B cell (primary cell): ENCODE results near the gene ACVR1. TPM values are rescaled to one million over a fixed set of nuclear protein-coding genes. Genes with fewer than 3 reads are reported as not detected.

Experiments
- ATAC-seq: fragments of 200-7000 bp; cut with Tn5 transposase; one replicate; pipeline ENCODE4 v1.10.0; 2021; ENCODE audit warnings: low read depth, mild to moderate bottlenecking, moderate number of reproducible peaks, moderate library complexity
- CTCF ChIA-PET: fragments of 350-600 bp; sonication (Branson Sonifier 250); formaldehyde crosslinking; loops from one replicate; lab custom pipeline; 2021; ENCODE audit warnings: antibody characterized with exemption, inconsistent platforms; lab: Charles Lee
- POLR2A ChIA-PET: fragments of 350-600 bp; sonication (Branson Sonifier 250); formaldehyde crosslinking; loops from one replicate; lab custom pipeline; 2021; ENCODE audit warnings: antibody characterized with exemption; lab: Charles Lee
- DNase-seq: peaks from one replicate; pipeline ENCODE4 v3.0.0; 2013
- H2AFZ ChIP-seq: 2 replicates; pipeline ENCODE4 v1.6.1; 2012; ENCODE audit warnings: mild to moderate bottlenecking, low read depth, low read length; ENCODE audit not compliant: insufficient read depth, poor library complexity, severe bottlenecking
- H3K27ac ChIP-seq, 2 donors: 1 replicate in 1 of 2; 2 replicates in 1 of 2; pipeline ENCODE4 v1.5.1; 2012 to 2013; ENCODE audit warnings: low read length in 2 of 2, mild to moderate bottlenecking in 2 of 2, moderate library complexity in 1 of 2
- H3K27me3 ChIP-seq, 4 experiments: fragments of 200-600 bp in 1 of 4; sonication (generic) in 1 of 4; replicated peaks in 1 of 4; 1 replicate in 2 of 4; 2 replicates in 2 of 4; pipeline versions ENCODE4 v1.6.1 to v1.7.0; 2013 to 2016; ENCODE audit warnings: low read length in 3 of 4, mild to moderate bottlenecking in 2 of 4, mixed read lengths in 1 of 4, moderate library complexity in 1 of 4; ENCODE audit not compliant: insufficient read depth in 4 of 4, control insufficient read depth in 3 of 4; ENCODE audit errors: control extremely low read depth in 1 of 4
- H3K36me3 ChIP-seq, 2 experiments: replicated peaks in 1 of 2; 1 replicate in 1 of 2; 2 replicates in 1 of 2; pipeline versions ENCODE4 v1.6.1 to v1.7.1; 2013; ENCODE audit warnings: low read length in 1 of 2; ENCODE audit not compliant: insufficient read depth in 2 of 2, control insufficient read depth in 1 of 2; ENCODE audit errors: control extremely low read depth in 1 of 2, extremely low read depth in 1 of 2
- H3K4me1 ChIP-seq, 2 donors: fragments of 200-600 bp in 1 of 2; sonication (generic) in 1 of 2; 1 replicate in 1 of 2; 2 replicates in 1 of 2; pipeline versions ENCODE4 v1.5.1 to v1.6.1; 2013 to 2017; ENCODE audit warnings: low read length in 2 of 2; ENCODE audit not compliant: control insufficient read depth in 2 of 2, insufficient read depth in 2 of 2
- H3K4me2 ChIP-seq: replicated peaks from 2 replicates; pipeline ENCODE3; 2012; ENCODE audit warnings: mild to moderate bottlenecking, low read depth, low read length; ENCODE audit not compliant: poor library complexity, severe bottlenecking
- H3K4me3 ChIP-seq, 5 experiments: fragments of 200-600 bp in 1 of 5; sonication (generic) in 1 of 5; 1 replicate in 3 of 5; 2 replicates in 2 of 5; pipeline versions ENCODE4 v1.5.1 to v1.7.0; 2011 to 2016; ENCODE audit warnings: low read length in 4 of 5, mild to moderate bottlenecking in 4 of 5, low read depth in 2 of 5, control low read depth in 1 of 5, moderate library complexity in 1 of 5; ENCODE audit not compliant: insufficient read depth in 1 of 5; ENCODE audit errors: control extremely low read depth in 1 of 5, extremely low read depth in 1 of 5
- H3K79me2 ChIP-seq: fragments of 200-600 bp; sonication (generic); one replicate; pipeline ENCODE4 v1.6.0; 2016; ENCODE audit warnings: low read length; ENCODE audit not compliant: control insufficient read depth, insufficient read depth
- H3K9ac ChIP-seq: fragments of 200-600 bp; sonication (generic); 2 replicates; pipeline ENCODE4 v1.6.1; 2017; ENCODE audit warnings: mild to moderate bottlenecking, low read length, moderate library complexity
- H3K9me3 ChIP-seq, 3 donors: one replicate each; pipeline versions ENCODE4 v1.6.1 to v1.7.1; 2013; ENCODE audit warnings: low read length in 2 of 3; ENCODE audit not compliant: control insufficient read depth in 2 of 3, insufficient read depth in 1 of 3; ENCODE audit errors: control extremely low read depth in 1 of 3
- H4K20me1 ChIP-seq: 2 replicates; pipeline ENCODE4 v1.6.0; 2012; ENCODE audit warnings: mild to moderate bottlenecking, low read length; ENCODE audit not compliant: insufficient read depth, control insufficient read depth, poor library complexity, severe bottlenecking
- H3K27ac Mint-ChIP-seq: one replicate; pipeline ENCODE4 v1.8.0; 2021; ENCODE audit warnings: mixed read lengths
- H3K27me3 Mint-ChIP-seq: one replicate; pipeline ENCODE4 v1.8.0; 2021; ENCODE audit warnings: mixed read lengths
- H3K4me1 Mint-ChIP-seq: one replicate; pipeline ENCODE4 v1.8.0; 2021; ENCODE audit warnings: mixed read lengths
- H3K4me3 Mint-ChIP-seq: one replicate; pipeline ENCODE4 v1.8.0; 2021; ENCODE audit warnings: mixed read lengths
- H3K9me3 Mint-ChIP-seq: one replicate; pipeline ENCODE4 v1.8.0; 2022; ENCODE audit warnings: mixed read lengths; ENCODE audit not compliant: insufficient read depth
- EZH2 ChIP-seq: IDR thresholded peaks from 2 replicates; pipeline ENCODE4 v1.6.1; 2012; ENCODE audit warnings: borderline replicate concordance, low read depth, mild to moderate bottlenecking, moderate library complexity, low read length; ENCODE audit not compliant: insufficient read depth, poor library complexity, severe bottlenecking
- WGBS: methylation state at CpG from one replicate; pipeline ENCODE4 v1.1.5; 2013; ENCODE audit warnings: missing lambda C conversion rate; ENCODE audit not compliant: insufficient coverage; 5-methylcytosine and 5-hydroxymethylcytosine counted together
- intact Hi-C: fragments of 100-400 bp; cut with micrococcal nuclease; formaldehyde crosslinking; loops from one replicate; pipeline ENCODE4 v1.10.0; 2022
- polyA plus RNA-seq: library from polyadenylated mRNA; depleted of rRNA; stranded (reverse); fragments of >200 nt; gene quantifications from 2 replicates; pipeline ENCODE4 v1.2.3, GENCODE V29; 2012
- total RNA-seq, 2 donors: library from RNA; stranded (reverse); fragments of 120-200 nt in 1 of 2; gene quantifications; 1 replicate in 1 of 2; 2 replicates in 1 of 2; pipeline versions ENCODE4 v1.2.3 to v1.2.4, GENCODE V29; 2013 to 2022
- TF ChIP-seq, protein P1 (sequence below): fragments of 200-600 bp; IDR thresholded peaks from one replicate; pipeline ENCODE4 v1.8.0; 2022; ENCODE audit warnings: antibody characterized with exemption, mild to moderate bottlenecking

The ACVR1 gene
- total and polyA plus RNA-seq, 2 donors (not counting 1 experiment from before 2014, with no cell fraction given), result 3.7 to 11.7 TPM

- Histone ChIP-seq H3K4me2 (no peak overlapping the region), H2AFZ (no peak overlapping the region), H3K27me3 (no peaks in the 10 kb centered on the region), H3K36me3 (peaks cover 0 to 8% of the 10 kb centered on the region in 2 experiments), H3K9ac (no peak overlapping the region), H3K79me2 (no peaks in the 10 kb centered on the region), H3K9me3 (no peaks in the 10 kb centered on the region), H3K4me3 (no peak overlapping the region), H3K4me1 (no peaks in the 10 kb centered on the region), H4K20me1 (no peaks in the 10 kb centered on the region), H3K27ac (no peak overlapping the region)
- intact Hi-C loops, result no loop called here
- DNase-seq (no peak), ATAC-seq (no peak)
- no peak overlapping the region for H3K27ac Mint-ChIP-seq
- H3K4me1 Mint-ChIP-seq, result no peaks in the 10 kb centered on the region
- TF ChIP-seq, protein P1, sequence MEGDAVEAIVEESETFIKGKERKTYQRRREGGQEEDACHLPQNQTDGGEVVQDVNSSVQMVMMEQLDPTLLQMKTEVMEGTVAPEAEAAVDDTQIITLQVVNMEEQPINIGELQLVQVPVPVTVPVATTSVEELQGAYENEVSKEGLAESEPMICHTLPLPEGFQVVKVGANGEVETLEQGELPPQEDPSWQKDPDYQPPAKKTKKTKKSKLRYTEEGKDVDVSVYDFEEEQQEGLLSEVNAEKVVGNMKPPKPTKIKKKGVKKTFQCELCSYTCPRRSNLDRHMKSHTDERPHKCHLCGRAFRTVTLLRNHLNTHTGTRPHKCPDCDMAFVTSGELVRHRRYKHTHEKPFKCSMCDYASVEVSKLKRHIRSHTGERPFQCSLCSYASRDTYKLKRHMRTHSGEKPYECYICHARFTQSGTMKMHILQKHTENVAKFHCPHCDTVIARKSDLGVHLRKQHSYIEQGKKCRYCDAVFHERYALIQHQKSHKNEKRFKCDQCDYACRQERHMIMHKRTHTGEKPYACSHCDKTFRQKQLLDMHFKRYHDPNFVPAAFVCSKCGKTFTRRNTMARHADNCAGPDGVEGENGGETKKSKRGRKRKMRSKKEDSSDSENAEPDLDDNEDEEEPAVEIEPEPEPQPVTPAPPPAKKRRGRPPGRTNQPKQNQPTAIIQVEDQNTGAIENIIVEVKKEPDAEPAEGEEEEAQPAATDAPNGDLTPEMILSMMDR, result no peak
- TF ChIP-seq EZH2, result no peak
- H3K4me3 Mint-ChIP-seq, result no peak overlapping the region
- WGBS, result 96% methylated on average over 7 of the region's 14 CpGs
- POLR2A ChIA-PET, result no interaction called here
- H3K9me3 Mint-ChIP-seq, result no peaks in the 10 kb centered on the region
- no peaks in the 10 kb centered on the region for H3K27me3 Mint-ChIP-seq
- CTCF ChIA-PET, result no interaction called here
Observed at GRCh38 chr2:157741819-157742484, 134.2 kb downstream of the ACVR1 start.

GRCh38 chr2:157737656-157738055 is 138.5 kb downstream of the ACVR1 start:
- Histone ChIP-seq H3K4me2 (no peak overlapping the region), H3K9me3 (no peaks in the 10 kb centered on the region), H3K9ac (no peak overlapping the region), H2AFZ (no peak overlapping the region), H3K4me1 (no peaks in the 10 kb centered on the region), H4K20me1 (no peaks in the 10 kb centered on the region), H3K27me3 (no peaks in the 10 kb centered on the region), H3K79me2 (no peaks in the 10 kb centered on the region), H3K36me3 (peaks cover 0 to 11% of the 10 kb centered on the region in 2 experiments), H3K27ac (no peak overlapping the region), H3K4me3 (no peak overlapping the region)
- ATAC-seq (no peak), DNase-seq (no peak)
- intact Hi-C loops, result no loop called here
- H3K9me3 Mint-ChIP-seq, result no peaks in the 10 kb centered on the region
- POLR2A ChIA-PET, result no interaction called here
- no peaks in the 10 kb centered on the region for H3K4me1 Mint-ChIP-seq
- H3K27me3 Mint-ChIP-seq, result no peaks in the 10 kb centered on the region
- CTCF ChIA-PET, result no interaction called here
- WGBS, result no CpG with 5 or more reads among the region's 2 CpGs
- TF ChIP-seq, protein P1, result no peak
- no peak for TF ChIP-seq EZH2
- no peak overlapping the region for H3K4me3 Mint-ChIP-seq
- no peak overlapping the region for H3K27ac Mint-ChIP-seq
